PC-9 (cell line): ENCODE results near the gene IL1RAPL1.

Experiments
- EZH2 ChIP-seq: fragments of 200-600 bp; sonication (generic); IDR thresholded peaks from 2 replicates; pipeline ENCODE4 v1.8.0; 2017; ENCODE audit warnings: antibody characterized with exemption, low read depth
- TF ChIP-seq, protein P1 (sequence below): fragments of 200-600 bp; sonication (generic); conservative IDR thresholded peaks from 2 replicates; pipeline ENCODE4 v1.6.1; 2017; ENCODE audit warnings: mixed run types, antibody characterized with exemption, mild to moderate bottlenecking, moderate library complexity

DNA sequence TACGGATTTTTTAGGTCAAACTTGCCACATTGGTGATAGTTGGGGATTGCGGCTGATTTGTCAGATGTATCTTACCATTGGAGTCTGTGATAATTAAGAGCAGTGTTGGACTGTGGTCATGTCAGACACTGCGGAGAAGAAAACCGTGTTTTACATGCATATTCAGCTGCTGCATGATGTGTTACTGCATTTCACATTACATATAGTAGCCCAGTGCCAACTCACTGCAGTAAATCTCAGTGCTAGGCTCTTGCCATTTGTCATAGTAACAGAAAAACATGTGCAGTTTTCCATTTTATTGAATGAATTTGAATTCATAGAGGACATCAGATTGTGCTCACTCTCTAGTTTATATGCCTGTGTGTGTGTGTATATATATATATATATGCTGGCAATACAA, 543.7 kb downstream of the IL1RAPL1 start:
- TF ChIP-seq, protein P1, sequence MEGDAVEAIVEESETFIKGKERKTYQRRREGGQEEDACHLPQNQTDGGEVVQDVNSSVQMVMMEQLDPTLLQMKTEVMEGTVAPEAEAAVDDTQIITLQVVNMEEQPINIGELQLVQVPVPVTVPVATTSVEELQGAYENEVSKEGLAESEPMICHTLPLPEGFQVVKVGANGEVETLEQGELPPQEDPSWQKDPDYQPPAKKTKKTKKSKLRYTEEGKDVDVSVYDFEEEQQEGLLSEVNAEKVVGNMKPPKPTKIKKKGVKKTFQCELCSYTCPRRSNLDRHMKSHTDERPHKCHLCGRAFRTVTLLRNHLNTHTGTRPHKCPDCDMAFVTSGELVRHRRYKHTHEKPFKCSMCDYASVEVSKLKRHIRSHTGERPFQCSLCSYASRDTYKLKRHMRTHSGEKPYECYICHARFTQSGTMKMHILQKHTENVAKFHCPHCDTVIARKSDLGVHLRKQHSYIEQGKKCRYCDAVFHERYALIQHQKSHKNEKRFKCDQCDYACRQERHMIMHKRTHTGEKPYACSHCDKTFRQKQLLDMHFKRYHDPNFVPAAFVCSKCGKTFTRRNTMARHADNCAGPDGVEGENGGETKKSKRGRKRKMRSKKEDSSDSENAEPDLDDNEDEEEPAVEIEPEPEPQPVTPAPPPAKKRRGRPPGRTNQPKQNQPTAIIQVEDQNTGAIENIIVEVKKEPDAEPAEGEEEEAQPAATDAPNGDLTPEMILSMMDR: no peak
- no peak for TF ChIP-seq EZH2
